ENCODE data around the gene SBSN.

The SBSN gene

GRCh38 chr19:35506011-35506410, 22.1 kb downstream of the SBSN start:
- Histone ChIP-seq H3K4me2 (ENCODE audit: low read length) (no peak overlapping the region), H3K79me2 (no peaks in the 10 kb centered on the region), H3K9ac (no peak overlapping the region), H3K27me3 (ENCODE audit: control insufficient read depth, insufficient read depth, low read length) (no peaks in the 10 kb centered on the region), H3K4me1 (peaks cover 15% of the 10 kb centered on the region), H3K9me3 (ENCODE audit: control insufficient read depth, low read length) (no peaks in the 10 kb centered on the region), H3K36me3 (ENCODE audit: control insufficient read depth, insufficient read depth, low read length) (no peaks in the 10 kb centered on the region), H3K4me3 (ENCODE audit: low read depth, low read length) (no peak overlapping the region), H3K27ac (no peak overlapping the region), H2AFZ (no peak overlapping the region)
- TF ChIP-seq, protein P1, sequence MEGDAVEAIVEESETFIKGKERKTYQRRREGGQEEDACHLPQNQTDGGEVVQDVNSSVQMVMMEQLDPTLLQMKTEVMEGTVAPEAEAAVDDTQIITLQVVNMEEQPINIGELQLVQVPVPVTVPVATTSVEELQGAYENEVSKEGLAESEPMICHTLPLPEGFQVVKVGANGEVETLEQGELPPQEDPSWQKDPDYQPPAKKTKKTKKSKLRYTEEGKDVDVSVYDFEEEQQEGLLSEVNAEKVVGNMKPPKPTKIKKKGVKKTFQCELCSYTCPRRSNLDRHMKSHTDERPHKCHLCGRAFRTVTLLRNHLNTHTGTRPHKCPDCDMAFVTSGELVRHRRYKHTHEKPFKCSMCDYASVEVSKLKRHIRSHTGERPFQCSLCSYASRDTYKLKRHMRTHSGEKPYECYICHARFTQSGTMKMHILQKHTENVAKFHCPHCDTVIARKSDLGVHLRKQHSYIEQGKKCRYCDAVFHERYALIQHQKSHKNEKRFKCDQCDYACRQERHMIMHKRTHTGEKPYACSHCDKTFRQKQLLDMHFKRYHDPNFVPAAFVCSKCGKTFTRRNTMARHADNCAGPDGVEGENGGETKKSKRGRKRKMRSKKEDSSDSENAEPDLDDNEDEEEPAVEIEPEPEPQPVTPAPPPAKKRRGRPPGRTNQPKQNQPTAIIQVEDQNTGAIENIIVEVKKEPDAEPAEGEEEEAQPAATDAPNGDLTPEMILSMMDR (IDR thresholded peaks at IDR 0.05): no peak

GRCh38 chr19:35502751-35503150, 25.4 kb downstream of the SBSN start:
- no peak overlapping the region for H3K9ac ChIP-seq
- TF ChIP-seq, protein P1 (IDR thresholded peaks at IDR 0.05): no peak
- no peak overlapping the region for H3K27ac ChIP-seq
- H3K27me3 ChIP-seq (ENCODE audit: control insufficient read depth, insufficient read depth, low read length): no peaks in the 10 kb centered on the region
- no peaks in the 10 kb centered on the region for H3K79me2 ChIP-seq
- H3K4me3 ChIP-seq (ENCODE audit: low read depth, low read length): no peak overlapping the region
- no peaks in the 10 kb centered on the region for H3K36me3 ChIP-seq (ENCODE audit: control insufficient read depth, insufficient read depth, low read length)
- no peak overlapping the region for H3K4me2 ChIP-seq (ENCODE audit: low read length)
- no peaks in the 10 kb centered on the region for H3K9me3 ChIP-seq (ENCODE audit: control insufficient read depth, low read length)
- H2AFZ ChIP-seq: no peak overlapping the region
- peaks cover 30% of the 10 kb centered on the region for H3K4me1 ChIP-seq

GRCh38 chr19:35501684-35502083, 26.4 kb downstream of the SBSN start:
- TF ChIP-seq, protein P1 (IDR thresholded peaks at IDR 0.05): no peak
- Histone ChIP-seq H3K9me3 (ENCODE audit: control insufficient read depth, low read length) (no peaks in the 10 kb centered on the region), H2AFZ (no peak overlapping the region), H3K4me2 (ENCODE audit: low read length) (no peak overlapping the region), H3K27me3 (ENCODE audit: control insufficient read depth, insufficient read depth, low read length) (no peaks in the 10 kb centered on the region), H3K36me3 (ENCODE audit: control insufficient read depth, insufficient read depth, low read length) (no peaks in the 10 kb centered on the region), H3K4me3 (ENCODE audit: low read depth, low read length) (no peak overlapping the region), H3K27ac (no peak overlapping the region), H3K79me2 (no peaks in the 10 kb centered on the region), H3K4me1 (peaks cover 30% of the 10 kb centered on the region), H3K9ac (no peak overlapping the region)

DNA sequence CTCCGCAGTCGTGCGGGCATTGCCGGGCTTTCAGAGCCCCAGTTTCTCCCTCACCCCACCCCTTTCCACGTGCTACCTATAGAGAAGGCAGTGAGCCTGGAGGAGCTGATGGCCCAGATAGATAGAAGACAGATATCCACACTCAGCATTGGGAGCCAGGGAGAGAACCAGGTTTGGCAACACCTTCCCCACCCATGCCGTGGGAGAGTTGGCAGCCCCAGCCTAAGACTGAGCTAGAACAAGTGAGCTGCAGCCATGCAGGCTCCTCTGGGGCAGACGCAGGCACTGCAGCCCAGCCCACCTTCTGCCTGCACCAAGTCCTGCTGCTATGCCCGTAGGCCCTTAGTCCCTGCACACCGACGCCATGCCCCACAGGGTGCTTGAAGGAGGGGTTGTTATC, 27.5 kb downstream of the SBSN start:
- H3K79me2 ChIP-seq: no peaks in the 10 kb centered on the region
- peak overlapping the region; percentile 43 for H3K27ac ChIP-seq
- H3K4me2 ChIP-seq (ENCODE audit: low read length): peak overlapping the region; percentile 60
- TF ChIP-seq, protein P1 (IDR thresholded peaks at IDR 0.05): no peak
- H3K9ac ChIP-seq: no peak overlapping the region
- no peaks in the 10 kb centered on the region for H3K36me3 ChIP-seq (ENCODE audit: control insufficient read depth, insufficient read depth, low read length)
- H2AFZ ChIP-seq: peak overlapping the region; percentile 7
- peaks cover 30% of the 10 kb centered on the region for H3K4me1 ChIP-seq
- no peaks in the 10 kb centered on the region for H3K27me3 ChIP-seq (ENCODE audit: control insufficient read depth, insufficient read depth, low read length)
- H3K4me3 ChIP-seq (ENCODE audit: low read depth, low read length): peak overlapping the region; percentile 35
- no peaks in the 10 kb centered on the region for H3K9me3 ChIP-seq (ENCODE audit: control insufficient read depth, low read length)

DNA sequence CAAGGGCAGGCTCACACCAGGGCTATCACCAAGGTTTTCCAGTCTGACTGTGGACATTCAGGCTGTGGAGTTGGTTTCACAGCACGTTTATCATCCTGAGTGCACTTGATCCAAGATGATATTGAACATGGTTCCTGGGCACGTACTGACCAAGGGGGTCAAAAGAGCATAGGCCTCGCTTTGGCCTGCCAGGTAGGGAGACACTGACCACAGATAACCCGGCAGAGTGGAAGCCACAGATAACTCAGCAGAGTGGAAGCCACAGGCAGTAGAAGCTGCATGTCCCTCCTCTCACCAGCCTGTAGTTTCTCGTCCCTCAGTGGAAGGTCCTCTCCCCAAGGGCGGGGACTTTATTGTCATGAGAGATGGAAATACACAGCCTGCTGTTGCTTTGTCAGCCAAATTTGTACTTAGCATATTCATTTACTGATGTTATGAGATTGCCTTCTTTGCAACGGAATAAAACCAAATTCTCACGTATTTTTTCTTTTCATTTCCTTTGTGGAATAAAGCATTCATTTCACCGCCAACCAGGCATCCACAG, 29.1 kb downstream of the SBSN start:
- no peak overlapping the region for H3K9ac ChIP-seq
- no peak overlapping the region for H3K4me2 ChIP-seq (ENCODE audit: low read length)
- H3K27me3 ChIP-seq (ENCODE audit: control insufficient read depth, insufficient read depth, low read length): no peaks in the 10 kb centered on the region
- H3K4me3 ChIP-seq (ENCODE audit: low read depth, low read length): no peak overlapping the region
- no peak overlapping the region for H3K27ac ChIP-seq
- H3K4me1 ChIP-seq: peaks cover 36% of the 10 kb centered on the region
- no peaks in the 10 kb centered on the region for H3K79me2 ChIP-seq
- H3K36me3 ChIP-seq (ENCODE audit: control insufficient read depth, insufficient read depth, low read length): no peaks in the 10 kb centered on the region
- H2AFZ ChIP-seq: no peak overlapping the region
- no peaks in the 10 kb centered on the region for H3K9me3 ChIP-seq (ENCODE audit: control insufficient read depth, low read length)
- TF ChIP-seq, protein P1 (IDR thresholded peaks at IDR 0.05): no peak

All from parathyroid adenoma (tissue), 2 donors.